Measurements from ENCODE around the gene CDH13.

DNA sequence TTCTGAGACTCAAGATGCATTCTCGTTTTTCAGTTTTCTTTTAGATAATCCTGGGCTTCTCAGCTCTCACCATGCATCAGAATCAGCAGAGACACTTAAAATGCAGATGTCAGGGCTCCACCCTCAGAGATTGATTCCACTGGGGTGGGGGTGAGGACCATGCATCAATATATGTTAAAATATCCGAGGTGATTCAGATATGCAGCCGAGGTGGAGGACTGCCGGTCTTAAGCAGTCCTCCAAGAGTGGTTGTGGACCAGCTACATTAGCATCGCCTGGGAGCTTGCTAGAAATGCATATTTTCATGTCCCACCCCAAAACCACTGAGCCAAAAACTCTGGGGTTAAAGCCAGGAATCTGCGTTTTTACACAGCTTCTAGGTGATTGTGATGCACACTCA, 501.3 kb downstream of the CDH13 start:
- TF ChIP-seq, protein P1, sequence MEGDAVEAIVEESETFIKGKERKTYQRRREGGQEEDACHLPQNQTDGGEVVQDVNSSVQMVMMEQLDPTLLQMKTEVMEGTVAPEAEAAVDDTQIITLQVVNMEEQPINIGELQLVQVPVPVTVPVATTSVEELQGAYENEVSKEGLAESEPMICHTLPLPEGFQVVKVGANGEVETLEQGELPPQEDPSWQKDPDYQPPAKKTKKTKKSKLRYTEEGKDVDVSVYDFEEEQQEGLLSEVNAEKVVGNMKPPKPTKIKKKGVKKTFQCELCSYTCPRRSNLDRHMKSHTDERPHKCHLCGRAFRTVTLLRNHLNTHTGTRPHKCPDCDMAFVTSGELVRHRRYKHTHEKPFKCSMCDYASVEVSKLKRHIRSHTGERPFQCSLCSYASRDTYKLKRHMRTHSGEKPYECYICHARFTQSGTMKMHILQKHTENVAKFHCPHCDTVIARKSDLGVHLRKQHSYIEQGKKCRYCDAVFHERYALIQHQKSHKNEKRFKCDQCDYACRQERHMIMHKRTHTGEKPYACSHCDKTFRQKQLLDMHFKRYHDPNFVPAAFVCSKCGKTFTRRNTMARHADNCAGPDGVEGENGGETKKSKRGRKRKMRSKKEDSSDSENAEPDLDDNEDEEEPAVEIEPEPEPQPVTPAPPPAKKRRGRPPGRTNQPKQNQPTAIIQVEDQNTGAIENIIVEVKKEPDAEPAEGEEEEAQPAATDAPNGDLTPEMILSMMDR (IDR thresholded peaks at IDR 0.05; ENCODE audit: borderline replicate concordance, extremely low read depth, low read length, poor library complexity, severe bottlenecking): no peak
- TF ChIP-seq EZH2 (IDR thresholded peaks at IDR 0.05; ENCODE audit: borderline replicate concordance, low read depth, low read length, severe bottlenecking): no peak
